DOHH2 (cell line): Measurements from ENCODE around the gene PDE4D.

Source experiments
- CTCF ChIP-seq: fragments of 200-600 bp; sonication (generic); IDR thresholded peaks from one replicate; pipeline ENCODE4 v1.5.1; 2014; ENCODE audit warnings: antibody characterized with exemption, mild to moderate bottlenecking, low read depth, low read length; ENCODE audit not compliant: poor library complexity, severe bottlenecking
- EZH2phosphoT487 ChIP-seq: fragments of 200-600 bp; sonication (generic); IDR thresholded peaks from 2 replicates; pipeline ENCODE4 v1.6.1; 2017; ENCODE audit warnings: borderline replicate concordance, mild to moderate bottlenecking, antibody characterized with exemption, low read length, moderate library complexity, mixed read lengths

GRCh38 chr5:59212596-59212995 is 680.9 kb downstream of the PDE4D start:
- TF ChIP-seq CTCF, result no peak
- TF ChIP-seq EZH2phosphoT487, result no peak
